ENCODE results near the gene BICRA.

- TF ChIP-seq CTCF (IDR thresholded peaks at IDR 0.05) (no peak), EZH2 (IDR thresholded peaks at IDR 0.05) (no peak), EZH2phosphoT487 (IDR thresholded peaks at IDR 0.05) (no peak)
These were observed 70.4 kb downstream of the BICRA start for GRCh38 chr19:47679251-47679900.

Measured in neural progenitor cell (in vitro differentiated cells).